B cell (primary cell): Measurements from ENCODE around the gene TWF2. TPM values are rescaled to one million over a fixed set of nuclear protein-coding genes. Genes with fewer than 3 reads are reported as not detected.

Source experiments
- ATAC-seq: fragments of 200-7000 bp; cut with Tn5 transposase; one replicate; pipeline ENCODE4 v1.10.0; 2021; ENCODE audit warnings: low read depth, mild to moderate bottlenecking, moderate number of reproducible peaks, moderate library complexity
- CTCF ChIA-PET: fragments of 350-600 bp; sonication (Branson Sonifier 250); formaldehyde crosslinking; loops from one replicate; lab custom pipeline; 2021; ENCODE audit warnings: antibody characterized with exemption, inconsistent platforms; lab: Charles Lee
- POLR2A ChIA-PET: fragments of 350-600 bp; sonication (Branson Sonifier 250); formaldehyde crosslinking; loops from one replicate; lab custom pipeline; 2021; ENCODE audit warnings: antibody characterized with exemption; lab: Charles Lee
- DNase-seq: peaks from one replicate; pipeline ENCODE4 v3.0.0; 2013
- H2AFZ ChIP-seq: 2 replicates; pipeline ENCODE4 v1.6.1; 2012; ENCODE audit warnings: mild to moderate bottlenecking, low read depth, low read length; ENCODE audit not compliant: insufficient read depth, poor library complexity, severe bottlenecking
- H3K27ac ChIP-seq, 2 donors: 1 replicate in 1 of 2; 2 replicates in 1 of 2; pipeline ENCODE4 v1.5.1; 2012 to 2013; ENCODE audit warnings: low read length in 2 of 2, mild to moderate bottlenecking in 2 of 2, moderate library complexity in 1 of 2
- H3K27me3 ChIP-seq, 4 experiments: fragments of 200-600 bp in 1 of 4; sonication (generic) in 1 of 4; replicated peaks in 1 of 4; 1 replicate in 2 of 4; 2 replicates in 2 of 4; pipeline versions ENCODE4 v1.6.1 to v1.7.0; 2013 to 2016; ENCODE audit warnings: low read length in 3 of 4, mild to moderate bottlenecking in 2 of 4, mixed read lengths in 1 of 4, moderate library complexity in 1 of 4; ENCODE audit not compliant: insufficient read depth in 4 of 4, control insufficient read depth in 3 of 4; ENCODE audit errors: control extremely low read depth in 1 of 4
- H3K36me3 ChIP-seq, 2 experiments: replicated peaks in 1 of 2; 1 replicate in 1 of 2; 2 replicates in 1 of 2; pipeline versions ENCODE4 v1.6.1 to v1.7.1; 2013; ENCODE audit warnings: low read length in 1 of 2; ENCODE audit not compliant: insufficient read depth in 2 of 2, control insufficient read depth in 1 of 2; ENCODE audit errors: control extremely low read depth in 1 of 2, extremely low read depth in 1 of 2
- H3K4me1 ChIP-seq, 2 donors: fragments of 200-600 bp in 1 of 2; sonication (generic) in 1 of 2; 1 replicate in 1 of 2; 2 replicates in 1 of 2; pipeline versions ENCODE4 v1.5.1 to v1.6.1; 2013 to 2017; ENCODE audit warnings: low read length in 2 of 2; ENCODE audit not compliant: control insufficient read depth in 2 of 2, insufficient read depth in 2 of 2
- H3K4me2 ChIP-seq: replicated peaks from 2 replicates; pipeline ENCODE3; 2012; ENCODE audit warnings: mild to moderate bottlenecking, low read depth, low read length; ENCODE audit not compliant: poor library complexity, severe bottlenecking
- H3K4me3 ChIP-seq, 5 experiments: fragments of 200-600 bp in 1 of 5; sonication (generic) in 1 of 5; 1 replicate in 3 of 5; 2 replicates in 2 of 5; pipeline versions ENCODE4 v1.5.1 to v1.7.0; 2011 to 2016; ENCODE audit warnings: low read length in 4 of 5, mild to moderate bottlenecking in 4 of 5, low read depth in 2 of 5, control low read depth in 1 of 5, moderate library complexity in 1 of 5; ENCODE audit not compliant: insufficient read depth in 1 of 5; ENCODE audit errors: control extremely low read depth in 1 of 5, extremely low read depth in 1 of 5
- H3K79me2 ChIP-seq: fragments of 200-600 bp; sonication (generic); one replicate; pipeline ENCODE4 v1.6.0; 2016; ENCODE audit warnings: low read length; ENCODE audit not compliant: control insufficient read depth, insufficient read depth
- H3K9ac ChIP-seq: fragments of 200-600 bp; sonication (generic); 2 replicates; pipeline ENCODE4 v1.6.1; 2017; ENCODE audit warnings: mild to moderate bottlenecking, low read length, moderate library complexity
- H3K9me3 ChIP-seq, 3 donors: one replicate each; pipeline versions ENCODE4 v1.6.1 to v1.7.1; 2013; ENCODE audit warnings: low read length in 2 of 3; ENCODE audit not compliant: control insufficient read depth in 2 of 3, insufficient read depth in 1 of 3; ENCODE audit errors: control extremely low read depth in 1 of 3
- H4K20me1 ChIP-seq: 2 replicates; pipeline ENCODE4 v1.6.0; 2012; ENCODE audit warnings: mild to moderate bottlenecking, low read length; ENCODE audit not compliant: insufficient read depth, control insufficient read depth, poor library complexity, severe bottlenecking
- H3K27ac Mint-ChIP-seq: one replicate; pipeline ENCODE4 v1.8.0; 2021; ENCODE audit warnings: mixed read lengths
- H3K27me3 Mint-ChIP-seq: one replicate; pipeline ENCODE4 v1.8.0; 2021; ENCODE audit warnings: mixed read lengths
- H3K4me1 Mint-ChIP-seq: one replicate; pipeline ENCODE4 v1.8.0; 2021; ENCODE audit warnings: mixed read lengths
- H3K4me3 Mint-ChIP-seq: one replicate; pipeline ENCODE4 v1.8.0; 2021; ENCODE audit warnings: mixed read lengths
- H3K9me3 Mint-ChIP-seq: one replicate; pipeline ENCODE4 v1.8.0; 2022; ENCODE audit warnings: mixed read lengths; ENCODE audit not compliant: insufficient read depth
- CTCF ChIP-seq: fragments of 200-600 bp; IDR thresholded peaks from one replicate; pipeline ENCODE4 v1.8.0; 2022; ENCODE audit warnings: antibody characterized with exemption, mild to moderate bottlenecking
- EZH2 ChIP-seq: IDR thresholded peaks from 2 replicates; pipeline ENCODE4 v1.6.1; 2012; ENCODE audit warnings: borderline replicate concordance, low read depth, mild to moderate bottlenecking, moderate library complexity, low read length; ENCODE audit not compliant: insufficient read depth, poor library complexity, severe bottlenecking
- WGBS: methylation state at CpG from one replicate; pipeline ENCODE4 v1.1.5; 2013; ENCODE audit warnings: missing lambda C conversion rate; ENCODE audit not compliant: insufficient coverage; 5-methylcytosine and 5-hydroxymethylcytosine counted together
- intact Hi-C: fragments of 100-400 bp; cut with micrococcal nuclease; formaldehyde crosslinking; loops from one replicate; pipeline ENCODE4 v1.10.0; 2022
- polyA plus RNA-seq: library from polyadenylated mRNA; depleted of rRNA; stranded (reverse); fragments of >200 nt; gene quantifications from 2 replicates; pipeline ENCODE4 v1.2.3, GENCODE V29; 2012
- total RNA-seq, 2 donors: library from RNA; stranded (reverse); fragments of 120-200 nt in 1 of 2; gene quantifications; 1 replicate in 1 of 2; 2 replicates in 1 of 2; pipeline versions ENCODE4 v1.2.3 to v1.2.4, GENCODE V29; 2013 to 2022

The TWF2 gene
- total and polyA plus RNA-seq, 2 donors (not counting 1 experiment from before 2014, with no cell fraction given): 60.3 to 88.2 TPM

- Histone ChIP-seq H3K4me1 (peaks cover 15 to 25% of the 10 kb centered on the region in 2 donors), H2AFZ (no peak overlapping the region), H4K20me1 (no peaks in the 10 kb centered on the region), H3K27ac (no peak overlapping the region), H3K9ac (no peak overlapping the region), H3K9me3 (no peaks in the 10 kb centered on the region), H3K4me3 (no peak overlapping the region), H3K27me3 (no peaks in the 10 kb centered on the region), H3K4me2 (no peak overlapping the region), H3K79me2 (peaks cover 26% of the 10 kb centered on the region), H3K36me3 (no peaks in the 10 kb centered on the region)
- ATAC-seq (no peak), DNase-seq (no peak)
- Mint-ChIP-seq H3K4me1 (peaks cover 26% of the 10 kb centered on the region), H3K27me3 (no peaks in the 10 kb centered on the region), H3K4me3 (no peak overlapping the region), H3K9me3 (no peaks in the 10 kb centered on the region), H3K27ac (no peak overlapping the region)
- POLR2A ChIA-PET: interaction anchor here (0.6 kb wide), 1 partner anchor 67 kb away, joined by 4 read pairs; no protein-coding TSS in a partner anchor
- 100% methylated on average over 1 of the region's 3 CpGs for WGBS
- TF ChIP-seq EZH2 (no peak), CTCF (no peak)
- CTCF ChIA-PET: interaction anchor here (1.8 kb wide), 1 partner anchor 14 kb away, joined by 3 read pairs; no protein-coding TSS in a partner anchor
- intact Hi-C loops: no loop called here
Observed at GRCh38 chr3:52195291-52195597, 43.7 kb downstream of the TWF2 start.

GRCh38 chr3:52194485-52195290 lies 44.3 kb downstream of the TWF2 start:
- Histone ChIP-seq H3K36me3 (no peaks in the 10 kb centered on the region), H3K79me2 (peaks cover 21% of the 10 kb centered on the region), H3K9me3 (no peaks in the 10 kb centered on the region), H3K9ac (no peak overlapping the region), H3K27ac (no peak overlapping the region), H3K4me3 (no peak overlapping the region), H3K4me2 (no peak overlapping the region), H3K4me1 (peaks cover 15 to 25% of the 10 kb centered on the region in 2 donors), H2AFZ (no peak overlapping the region), H3K27me3 (no peaks in the 10 kb centered on the region), H4K20me1 (no peaks in the 10 kb centered on the region)
- no peaks in the 10 kb centered on the region for H3K9me3 Mint-ChIP-seq
- no peaks in the 10 kb centered on the region for H3K27me3 Mint-ChIP-seq
- WGBS: 97% methylated on average over 7 of the region's 14 CpGs
- ChIA-PET POLR2A (interaction anchor here (0.6 kb wide), 1 partner anchor 68 kb away, joined by 4 read pairs; no protein-coding TSS in a partner anchor), CTCF (interaction anchor here (1.8 kb wide), 1 partner anchor 15 kb away, joined by 3 read pairs; no protein-coding TSS in a partner anchor)
- no peak for DNase-seq
- no peak overlapping the region for H3K27ac Mint-ChIP-seq
- no peak for TF ChIP-seq CTCF
- no peak for TF ChIP-seq EZH2
- H3K4me1 Mint-ChIP-seq: peaks cover 24% of the 10 kb centered on the region
- no peak for ATAC-seq
- intact Hi-C loops: no loop called here
- no peak overlapping the region for H3K4me3 Mint-ChIP-seq
